Cardiac muscle cell (in vitro differentiated cells and primary cell): ENCODE data around the gene DRP2. TPM values are rescaled to one million over a fixed set of nuclear protein-coding genes. Genes with fewer than 3 reads are reported as not detected.
A peak's percentile ranks its signal among the peaks of the same experiment; 100 is the strongest.

Source experiments
- DNase-seq, 2 donors: peaks; one replicate each; pipeline versions ENCODE4 v3.0.0 to v3.0.0-alpha.2; 2010 to 2017; ENCODE audit warnings: low read depth in 1 of 2, low spot score in 1 of 2
- H3K27ac ChIP-seq: fragments of 200-600 bp; sonication (generic); 2 replicates; pipeline ENCODE4 v1.5.1; 2016
- H3K27me3 ChIP-seq: fragments of 200-600 bp; sonication (generic); 2 replicates; pipeline ENCODE4 v1.6.0; 2016; ENCODE audit warnings: control low read depth
- H3K36me3 ChIP-seq: fragments of 200-600 bp; sonication (generic); 2 replicates; pipeline ENCODE4 v1.5.1; 2016; ENCODE audit warnings: control low read depth
- H3K4me1 ChIP-seq: fragments of 200-600 bp; sonication (generic); 2 replicates; pipeline ENCODE4 v1.8.1; 2017; ENCODE audit warnings: low read depth, mild to moderate bottlenecking, mixed run types
- H3K4me3 ChIP-seq: fragments of 200-600 bp; sonication (generic); 2 replicates; pipeline ENCODE4 v1.5.1; 2016; ENCODE audit warnings: mild to moderate bottlenecking
- H3K9me3 ChIP-seq: fragments of 200-600 bp; sonication (generic); 2 replicates; pipeline ENCODE4 v1.5.1; 2017; ENCODE audit warnings: low read depth, mild to moderate bottlenecking, control low read depth
- polyA plus RNA-seq: library from polyadenylated mRNA; unstranded; fragments of >200 nt; fragmentation: Nextera tagmentation; extraction: Ambion mirVana; gene quantifications from 2 replicates; pipeline ENCODE4 v1.2.1, GENCODE V29; 2016
- total RNA-seq: library from RNA; depleted of rRNA; stranded (reverse); fragments of >200 nt; gene quantifications from 2 replicates; pipeline ENCODE4 v1.2.3, GENCODE V29; 2016
- TF ChIP-seq, protein P1 (sequence below): IDR thresholded peaks from 2 replicates; pipeline ENCODE4 v1.5.1; 2012; ENCODE audit warnings: low read depth, mild to moderate bottlenecking, low read length

DRP2 gene
- total and polyA plus RNA-seq, 2 experiments from 2014 or later, result 0.20 to 1.3 TPM

DNA sequence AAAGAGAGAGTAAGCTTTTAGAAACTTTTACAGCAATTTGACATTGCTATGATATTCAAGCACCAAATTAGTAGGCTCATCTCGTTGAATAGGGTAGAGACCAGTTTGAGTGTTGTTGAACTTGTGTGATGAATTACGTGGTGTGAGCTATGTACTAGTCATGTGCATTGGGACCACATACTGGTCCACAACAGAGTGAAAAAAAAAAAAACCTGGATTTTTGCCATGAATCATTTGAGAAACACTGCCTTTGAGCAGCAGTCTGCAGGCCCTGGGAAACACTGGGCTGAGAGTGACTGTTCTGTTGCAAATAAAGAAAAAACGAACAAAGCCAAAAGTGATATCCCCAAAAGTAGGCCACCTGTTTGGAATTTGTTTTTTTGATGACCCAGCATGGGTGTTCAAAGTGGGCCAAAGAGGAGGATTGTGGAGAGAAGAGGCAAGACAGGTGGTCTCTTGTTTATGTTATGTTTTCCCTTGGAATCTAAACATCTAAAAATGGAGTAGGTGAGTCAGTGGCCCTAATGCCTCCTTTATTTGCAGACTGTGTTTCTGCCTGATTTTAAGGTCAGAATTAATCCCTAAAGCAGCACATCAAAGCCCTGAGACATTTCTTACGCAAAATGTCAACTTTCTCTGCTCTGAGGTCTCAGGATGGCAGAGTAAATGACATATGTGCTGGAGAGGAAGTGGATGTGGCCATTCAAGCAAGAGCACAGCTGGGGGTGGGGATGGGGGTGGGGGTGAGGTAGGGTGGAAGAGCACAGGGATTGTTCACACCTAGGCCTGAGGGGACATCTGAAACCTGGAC is 38.1 kb downstream of the DRP2 start:
- Histone ChIP-seq H3K4me3 (no peak overlapping the region), H3K9me3 (no peaks in the 10 kb centered on the region), H3K36me3 (no peaks in the 10 kb centered on the region), H3K27me3 (no peaks in the 10 kb centered on the region), H3K4me1 (no peaks in the 10 kb centered on the region), H3K27ac (no peak overlapping the region)
- DNase-seq, result peak in 1 of 2 donors; percentile 1
- TF ChIP-seq, protein P1, sequence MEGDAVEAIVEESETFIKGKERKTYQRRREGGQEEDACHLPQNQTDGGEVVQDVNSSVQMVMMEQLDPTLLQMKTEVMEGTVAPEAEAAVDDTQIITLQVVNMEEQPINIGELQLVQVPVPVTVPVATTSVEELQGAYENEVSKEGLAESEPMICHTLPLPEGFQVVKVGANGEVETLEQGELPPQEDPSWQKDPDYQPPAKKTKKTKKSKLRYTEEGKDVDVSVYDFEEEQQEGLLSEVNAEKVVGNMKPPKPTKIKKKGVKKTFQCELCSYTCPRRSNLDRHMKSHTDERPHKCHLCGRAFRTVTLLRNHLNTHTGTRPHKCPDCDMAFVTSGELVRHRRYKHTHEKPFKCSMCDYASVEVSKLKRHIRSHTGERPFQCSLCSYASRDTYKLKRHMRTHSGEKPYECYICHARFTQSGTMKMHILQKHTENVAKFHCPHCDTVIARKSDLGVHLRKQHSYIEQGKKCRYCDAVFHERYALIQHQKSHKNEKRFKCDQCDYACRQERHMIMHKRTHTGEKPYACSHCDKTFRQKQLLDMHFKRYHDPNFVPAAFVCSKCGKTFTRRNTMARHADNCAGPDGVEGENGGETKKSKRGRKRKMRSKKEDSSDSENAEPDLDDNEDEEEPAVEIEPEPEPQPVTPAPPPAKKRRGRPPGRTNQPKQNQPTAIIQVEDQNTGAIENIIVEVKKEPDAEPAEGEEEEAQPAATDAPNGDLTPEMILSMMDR, result no peak

DNA sequence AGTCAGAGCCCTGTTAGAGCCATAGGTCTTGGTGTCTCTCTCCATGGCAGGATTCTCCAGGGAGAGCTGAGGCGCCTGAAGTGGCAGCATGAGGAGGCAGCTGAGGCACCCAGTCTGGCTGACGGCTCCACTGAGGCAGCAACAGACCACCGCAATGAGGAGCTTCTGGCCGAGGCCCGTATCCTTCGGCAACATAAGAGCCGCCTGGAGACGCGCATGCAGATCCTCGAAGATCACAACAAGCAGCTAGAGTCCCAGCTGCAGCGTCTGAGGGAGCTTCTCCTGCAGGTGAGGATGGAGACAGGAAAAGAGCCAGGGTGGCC is 38.6 kb downstream of the DRP2 start:
- no peaks in the 10 kb centered on the region for H3K27me3 ChIP-seq
- no peak for DNase-seq
- no peaks in the 10 kb centered on the region for H3K9me3 ChIP-seq

DNA sequence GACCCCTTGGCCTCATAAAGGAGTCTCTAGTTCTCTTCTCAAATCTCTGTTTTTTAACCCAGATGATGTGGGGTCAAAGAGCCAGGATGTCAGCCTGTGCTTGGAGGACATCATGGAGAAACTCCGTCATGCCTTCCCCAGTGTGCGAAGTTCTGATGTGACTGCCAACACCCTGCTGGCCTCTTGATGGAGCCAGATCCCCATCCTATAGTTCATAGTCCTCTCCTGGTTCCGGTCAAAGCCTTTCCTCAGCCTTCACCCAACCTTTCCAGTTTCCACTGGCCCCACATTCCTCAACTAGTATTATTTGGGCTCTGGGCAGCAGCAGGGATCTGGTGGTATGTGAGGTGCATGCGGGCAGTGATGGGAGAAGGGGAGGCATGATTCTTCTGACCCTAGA is 40.8 kb downstream of the DRP2 start:
- H3K27me3 ChIP-seq, result no peaks in the 10 kb centered on the region
- no peaks in the 10 kb centered on the region for H3K36me3 ChIP-seq
- no peaks in the 10 kb centered on the region for H3K4me1 ChIP-seq
- H3K4me3 ChIP-seq, result no peak overlapping the region
- H3K9me3 ChIP-seq, result no peaks in the 10 kb centered on the region
- H3K27ac ChIP-seq, result no peak overlapping the region
- TF ChIP-seq, protein P1, result peak; percentile 27
- peak; percentile 10 to 14 for DNase-seq

More for the DNA sequence above, 38.6 kb downstream of the DRP2 start:
- no peaks in the 10 kb centered on the region for H3K36me3 ChIP-seq
- H3K27ac ChIP-seq, result no peak overlapping the region
- no peaks in the 10 kb centered on the region for H3K4me1 ChIP-seq
- TF ChIP-seq, protein P1, result no peak
- no peak overlapping the region for H3K4me3 ChIP-seq

DNA sequence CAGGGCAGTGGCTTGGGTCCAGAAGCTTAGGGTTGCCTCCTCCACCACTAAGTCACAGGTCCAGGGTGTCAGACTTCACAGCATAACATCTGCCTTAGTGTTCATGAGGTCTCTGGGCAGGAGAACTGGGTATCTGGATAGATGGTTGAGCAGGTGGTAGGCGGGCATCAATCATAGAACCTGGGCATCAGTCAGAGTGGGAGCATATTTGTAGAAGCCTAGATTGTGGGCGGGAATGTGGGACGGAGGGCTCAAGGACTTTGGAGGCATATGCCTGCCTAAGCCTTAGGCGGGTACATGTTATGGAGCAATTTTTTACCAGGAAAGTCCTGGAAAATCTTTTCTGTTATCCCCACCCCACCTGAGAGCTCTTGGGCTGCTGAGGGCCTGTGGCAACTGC is 43.0 kb downstream of the DRP2 start:
- TF ChIP-seq, protein P1, result no peak
- H3K9me3 ChIP-seq, result no peaks in the 10 kb centered on the region

DNA sequence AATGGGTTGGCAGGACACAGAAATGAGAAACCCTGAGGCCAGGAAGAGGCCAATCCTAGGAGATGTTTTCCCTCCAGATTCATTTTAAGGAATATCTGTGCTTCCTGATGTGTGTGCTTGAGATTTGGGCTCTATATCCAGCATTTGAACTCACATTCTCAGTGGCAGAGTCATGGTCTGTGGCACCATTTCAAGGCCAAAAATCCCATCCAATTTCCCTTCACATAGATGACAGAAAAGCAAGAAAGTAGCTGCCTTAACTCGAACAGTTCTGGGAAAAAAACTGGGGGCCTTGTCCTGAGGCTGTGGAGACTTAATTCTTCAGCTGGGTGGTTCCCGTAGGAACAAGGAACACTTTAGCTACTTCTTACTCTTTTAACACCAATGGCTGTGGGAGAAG is 44.2 kb downstream of the DRP2 start:
- H3K27ac ChIP-seq, result no peak overlapping the region
- no peaks in the 10 kb centered on the region for H3K27me3 ChIP-seq
- no peak overlapping the region for H3K4me3 ChIP-seq
- H3K36me3 ChIP-seq, result no peaks in the 10 kb centered on the region
- DNase-seq, result no peak
- TF ChIP-seq, protein P1, result no peak
- no peaks in the 10 kb centered on the region for H3K4me1 ChIP-seq
- H3K9me3 ChIP-seq, result no peaks in the 10 kb centered on the region

More for the DNA sequence above, 43.0 kb downstream of the DRP2 start:
- no peak overlapping the region for H3K4me3 ChIP-seq
- no peaks in the 10 kb centered on the region for H3K27me3 ChIP-seq
- no peak for DNase-seq
- no peaks in the 10 kb centered on the region for H3K4me1 ChIP-seq
- H3K36me3 ChIP-seq, result no peaks in the 10 kb centered on the region
- H3K27ac ChIP-seq, result no peak overlapping the region
